HCEC 1CT (cell line): ENCODE results near the gene CCDC33.

ENCODE experiments used
- DNase-seq: peaks from one replicate; pipeline ENCODE4 v3.0.0-alpha.2; 2017

Gene CCDC33

GRCh38 chr15:74369084-74369745, 133.1 kb downstream of the CCDC33 start:
- no peak for DNase-seq

GRCh38 chr15:74369756-74370155, 133.6 kb downstream of the CCDC33 start:
- no peak for DNase-seq

- DNase-seq: no peak
These were observed 134.3 kb downstream of the CCDC33 start for GRCh38 chr15:74370471-74370870.

GRCh38 chr15:74373056-74373650, 137.0 kb downstream of the CCDC33 start:
- DNase-seq: no peak

GRCh38 chr15:74373731-74374647, 137.9 kb downstream of the CCDC33 start:
- peak; percentile 79 for DNase-seq

GRCh38 chr15:74374648-74375302, 138.6 kb downstream of the CCDC33 start:
- DNase-seq: no peak

GRCh38 chr15:74375303-74375693, 139.2 kb downstream of the CCDC33 start:
- peak; percentile 66 for DNase-seq

GRCh38 chr15:74376226-74376625, 140.1 kb downstream of the CCDC33 start:
- no peak for DNase-seq

GRCh38 chr15:74376825-74377581, 140.9 kb downstream of the CCDC33 start:
- DNase-seq: no peak

- no peak for DNase-seq
These were observed 142.0 kb downstream of the CCDC33 start for GRCh38 chr15:74377831-74378766.

- no peak for DNase-seq
These were observed 142.7 kb downstream of the CCDC33 start for GRCh38 chr15:74378848-74379247.

- DNase-seq: no peak
These were observed 144.4 kb downstream of the CCDC33 start for GRCh38 chr15:74380361-74381189.

GRCh38 chr15:74381190-74381453, 145.0 kb downstream of the CCDC33 start:
- no peak for DNase-seq

GRCh38 chr15:74381481-74381880, 145.4 kb downstream of the CCDC33 start:
- no peak for DNase-seq

GRCh38 chr15:74382004-74382816, 146.1 kb downstream of the CCDC33 start:
- DNase-seq: peak; percentile 69

GRCh38 chr15:74383286-74383685, 147.2 kb downstream of the CCDC33 start:
- DNase-seq: no peak

- peak; percentile 25 for DNase-seq
These were observed 147.8 kb downstream of the CCDC33 start for GRCh38 chr15:74383695-74384565.

GRCh38 chr15:74384566-74384880, 148.4 kb downstream of the CCDC33 start:
- no peak for DNase-seq
